Stimulated activated naive CD8-positive, alpha-beta T cell treated with anti-CD3 and anti-CD28 coated beads, Interleukin-15, amount 100 ng/mL, for 72 hours (primary cell): Measurements from ENCODE around the gene SLC26A1.

Experiments used
- ATAC-seq: fragments of 150-1000 bp; cut with Tn5 transposase; 2 replicates; pipeline ENCODE4 v1.10.0; 2021; ENCODE audit warnings: mild to moderate bottlenecking, moderate library complexity
- DNase-seq, 2 donors: peaks; one replicate each; pipeline ENCODE4 v3.0.0; 2021 to 2022
- H3K27ac Mint-ChIP-seq, 2 donors: one replicate each; pipeline ENCODE4 v1.8.0; 2022; ENCODE audit warnings: mild to moderate bottlenecking in 2 of 2, mixed read lengths in 2 of 2, moderate library complexity in 2 of 2
- H3K27me3 Mint-ChIP-seq: one replicate; pipeline ENCODE4 v1.8.0; 2022; ENCODE audit warnings: mixed read lengths
- H3K4me1 Mint-ChIP-seq: one replicate; pipeline ENCODE4 v1.8.0; 2022; ENCODE audit warnings: mild to moderate bottlenecking, mixed read lengths
- H3K4me3 Mint-ChIP-seq, 2 donors: one replicate each; pipeline ENCODE4 v1.8.0; 2022; ENCODE audit warnings: mild to moderate bottlenecking in 2 of 2, mixed read lengths in 2 of 2, moderate library complexity in 1 of 2
- H3K9me3 Mint-ChIP-seq, 2 donors: one replicate each; pipeline ENCODE4 v1.8.0; 2022; ENCODE audit warnings: mixed read lengths in 2 of 2

The SLC26A1 gene

DNA sequence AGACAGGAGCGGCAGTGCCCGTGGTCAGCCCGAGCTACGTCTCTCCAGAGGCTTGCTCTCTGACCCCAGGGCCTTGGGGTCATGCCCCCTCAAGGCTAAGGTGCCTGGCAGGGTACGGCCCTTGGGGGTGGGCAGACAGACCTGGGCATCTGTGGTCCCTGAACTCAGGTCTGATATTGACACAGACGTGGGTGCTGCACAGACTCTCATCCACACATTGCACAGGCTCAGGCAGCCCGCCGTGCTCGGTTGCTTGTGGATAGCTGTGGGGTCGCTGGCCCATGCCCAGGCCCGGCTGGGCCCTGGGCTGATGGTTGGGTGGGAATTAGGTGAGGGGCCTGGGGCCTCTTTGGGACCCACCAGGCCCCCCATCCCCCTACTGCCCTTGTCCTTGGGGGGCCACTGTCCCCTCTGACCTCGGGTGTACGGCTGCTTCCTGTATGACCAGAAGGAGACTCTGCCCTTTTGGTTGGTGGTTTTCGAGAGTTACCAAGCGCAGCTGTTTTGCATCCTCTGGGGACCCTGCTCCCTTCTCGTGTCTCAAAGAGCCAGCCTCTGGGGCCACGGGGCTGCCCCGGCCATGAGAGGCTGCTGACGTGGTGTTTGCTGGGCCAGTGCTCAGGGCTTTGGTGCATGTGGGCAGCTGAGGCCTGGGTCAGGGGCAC, 28.3 kb upstream of the SLC26A1 start:
- peaks cover 14% of the 10 kb centered on the region for H3K4me1 Mint-ChIP-seq
- DNase-seq (no peak), ATAC-seq (peak; percentile 13)
- H3K27me3 Mint-ChIP-seq: no peaks in the 10 kb centered on the region
- no peaks in the 10 kb centered on the region for H3K9me3 Mint-ChIP-seq
- H3K27ac Mint-ChIP-seq: no peak overlapping the region
- no peak overlapping the region for H3K4me3 Mint-ChIP-seq

DNA sequence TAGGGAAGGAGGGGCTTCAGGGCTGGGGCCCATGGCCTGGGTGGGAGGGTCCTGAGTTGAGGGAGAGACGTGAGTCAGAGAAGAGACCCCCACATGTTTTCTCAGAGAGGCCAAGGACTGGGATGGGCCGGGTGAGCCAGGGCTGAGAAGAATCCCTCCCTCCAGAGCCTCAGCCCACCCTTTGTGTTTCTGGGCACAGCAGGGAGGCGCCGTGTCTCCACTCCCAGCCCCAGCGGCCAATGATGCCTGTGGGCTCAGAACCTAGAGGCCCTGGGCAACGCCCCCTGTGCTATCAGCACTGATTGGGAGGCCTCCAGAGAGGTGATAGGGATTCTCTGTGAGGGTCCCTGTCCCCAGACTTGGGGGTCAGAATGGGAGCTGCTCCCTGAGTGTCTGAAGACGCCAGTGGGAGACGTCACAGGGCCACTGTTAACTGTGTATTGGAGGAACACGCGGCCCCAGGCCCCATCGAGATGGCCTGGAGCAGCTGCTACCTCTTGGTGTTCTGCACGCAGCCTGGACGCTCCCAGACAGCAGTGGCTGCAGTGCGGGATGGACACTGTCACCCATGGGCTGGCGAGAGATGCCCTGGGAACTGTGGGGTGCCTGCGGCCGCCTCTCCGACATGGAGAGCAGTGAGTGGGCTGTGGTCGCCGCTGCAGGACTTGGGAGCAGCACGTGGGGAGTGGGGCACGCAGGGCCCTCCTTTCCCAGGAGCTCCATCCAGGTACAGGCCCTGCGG, 26.7 kb upstream of the SLC26A1 start:
- Mint-ChIP-seq H3K4me1 (peaks cover 6% of the 10 kb centered on the region), H3K27ac (no peak overlapping the region), H3K4me3 (no peak overlapping the region), H3K27me3 (no peaks in the 10 kb centered on the region), H3K9me3 (no peaks in the 10 kb centered on the region)
- no peak for ATAC-seq
- DNase-seq: no peak

DNA sequence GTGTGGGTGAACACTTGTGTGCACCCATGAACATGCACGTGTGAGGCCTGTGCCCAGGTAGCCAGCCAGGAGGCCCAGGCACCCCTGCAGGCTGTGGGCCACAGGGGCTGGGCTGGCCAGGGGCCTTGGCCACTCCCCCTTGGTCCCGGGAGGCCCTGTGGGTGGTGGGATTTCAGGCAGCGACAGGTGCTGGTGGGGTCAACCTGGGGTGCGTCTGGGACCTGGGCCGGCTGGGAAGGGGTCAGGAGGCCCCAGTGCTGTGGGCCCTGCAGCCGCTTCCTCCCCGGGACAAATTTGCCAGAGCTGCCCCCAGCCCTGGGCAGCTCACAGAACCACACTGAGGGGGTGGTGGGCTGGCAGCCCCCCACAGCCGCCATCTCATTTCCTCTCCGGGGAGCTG, 26.1 kb upstream of the SLC26A1 start:
- Mint-ChIP-seq H3K27ac (peak overlapping the region in 1 of 2 donors; percentile 54), H3K4me1 (peaks cover 8% of the 10 kb centered on the region), H3K4me3 (no peak overlapping the region), H3K9me3 (no peaks in the 10 kb centered on the region), H3K27me3 (no peaks in the 10 kb centered on the region)
- ATAC-seq (no peak), DNase-seq (no peak)

DNA sequence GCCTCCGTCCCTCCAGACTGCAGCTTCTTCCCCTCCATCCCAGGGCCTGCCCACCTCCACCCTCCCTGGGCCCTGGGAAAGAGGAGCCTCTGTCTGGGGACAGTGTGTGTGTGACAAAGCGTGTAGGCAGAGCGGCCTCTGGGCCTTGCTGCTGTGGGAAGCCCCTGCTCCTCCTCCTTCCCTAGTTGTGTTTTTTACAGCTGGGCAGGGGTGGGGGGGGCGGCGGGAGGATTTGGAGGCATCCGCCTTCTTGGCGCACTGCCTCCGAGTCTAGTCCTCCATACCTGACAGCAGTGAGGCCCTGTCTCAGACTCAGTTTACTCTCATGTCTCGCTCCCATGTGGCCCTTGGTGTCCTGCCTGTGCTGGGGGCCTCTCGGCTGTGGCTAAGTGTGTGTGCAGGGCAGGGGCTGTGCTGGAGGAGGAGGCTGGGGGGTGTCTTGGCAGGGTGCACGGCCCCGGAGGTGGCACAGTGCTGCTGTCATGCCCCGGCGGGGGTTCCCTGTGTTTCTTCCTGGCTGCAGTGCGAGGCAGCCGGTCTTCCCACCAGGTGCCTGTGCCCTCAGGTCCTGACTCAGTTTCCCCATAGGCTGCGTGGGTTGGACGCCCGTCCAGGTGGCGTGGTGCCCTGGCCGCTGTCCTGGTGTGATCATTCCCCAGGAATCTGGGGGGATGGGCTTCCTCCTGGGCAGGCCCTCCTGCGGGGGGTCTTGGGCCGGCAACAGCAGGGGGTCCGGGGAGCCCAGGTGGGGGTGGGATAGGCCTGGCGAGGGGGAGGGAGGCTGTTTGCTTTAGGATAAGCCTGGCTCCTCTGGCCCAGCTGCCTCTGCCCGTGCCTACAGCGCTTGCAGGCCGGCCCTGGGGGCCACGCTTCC, 25.2 kb upstream of the SLC26A1 start:
- Mint-ChIP-seq H3K9me3 (no peaks in the 10 kb centered on the region), H3K27ac (peak overlapping the region in 1 of 2 donors; percentile 44), H3K4me3 (no peak overlapping the region), H3K27me3 (no peaks in the 10 kb centered on the region), H3K4me1 (peaks cover 17% of the 10 kb centered on the region)
- no peak for DNase-seq
- no peak for ATAC-seq

DNA sequence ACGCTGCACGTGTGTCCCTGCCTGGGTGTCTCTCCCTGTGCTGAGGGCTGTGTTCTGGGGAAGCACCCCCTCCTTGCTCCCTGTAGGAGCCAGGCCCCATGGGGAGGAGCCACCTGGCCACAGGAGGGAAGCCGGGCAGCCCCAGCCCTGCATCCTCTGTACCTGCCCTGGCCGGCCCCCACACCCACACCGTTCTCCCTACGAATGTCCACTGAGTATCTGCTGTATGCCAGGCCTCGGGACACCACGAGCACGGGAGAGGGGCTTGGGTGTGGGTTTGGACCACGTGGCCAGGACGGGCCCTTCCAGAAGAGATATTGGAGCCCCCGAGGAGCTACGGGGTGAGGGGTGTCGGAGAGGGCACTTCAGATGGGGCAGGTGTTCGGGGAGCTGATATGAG, 24.5 kb upstream of the SLC26A1 start:
- peak overlapping the region in 1 of 2 donors; percentile 44 for H3K27ac Mint-ChIP-seq
- DNase-seq (no peak), ATAC-seq (no peak)
- H3K4me3 Mint-ChIP-seq: no peak overlapping the region
- no peaks in the 10 kb centered on the region for H3K27me3 Mint-ChIP-seq
- no peaks in the 10 kb centered on the region for H3K9me3 Mint-ChIP-seq
- peaks cover 17% of the 10 kb centered on the region for H3K4me1 Mint-ChIP-seq

DNA sequence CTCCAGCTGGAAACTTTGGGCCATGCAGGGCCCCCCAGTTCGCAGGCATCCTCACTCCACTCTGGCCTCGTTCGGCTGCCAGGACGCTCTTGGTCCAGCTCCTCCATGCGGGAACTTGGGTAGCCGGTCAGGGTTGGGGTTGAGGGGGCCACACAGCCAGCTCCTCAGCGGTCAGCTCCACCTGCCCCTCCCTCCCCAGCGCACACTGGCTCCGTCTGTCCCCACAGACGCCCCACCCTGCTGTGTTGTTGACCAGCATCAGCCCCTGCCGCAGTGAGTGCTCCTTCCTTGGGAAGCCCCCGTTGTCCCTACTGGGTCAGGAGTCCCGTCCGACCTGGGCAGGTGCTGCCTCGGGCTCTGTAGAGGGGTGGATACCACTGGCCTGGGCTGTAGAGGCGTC, 24.0 kb upstream of the SLC26A1 start:
- H3K4me1 Mint-ChIP-seq: peaks cover 17% of the 10 kb centered on the region
- ATAC-seq: no peak
- no peaks in the 10 kb centered on the region for H3K27me3 Mint-ChIP-seq
- no peak overlapping the region for H3K27ac Mint-ChIP-seq
- DNase-seq: no peak
- H3K4me3 Mint-ChIP-seq: no peak overlapping the region
- no peaks in the 10 kb centered on the region for H3K9me3 Mint-ChIP-seq

DNA sequence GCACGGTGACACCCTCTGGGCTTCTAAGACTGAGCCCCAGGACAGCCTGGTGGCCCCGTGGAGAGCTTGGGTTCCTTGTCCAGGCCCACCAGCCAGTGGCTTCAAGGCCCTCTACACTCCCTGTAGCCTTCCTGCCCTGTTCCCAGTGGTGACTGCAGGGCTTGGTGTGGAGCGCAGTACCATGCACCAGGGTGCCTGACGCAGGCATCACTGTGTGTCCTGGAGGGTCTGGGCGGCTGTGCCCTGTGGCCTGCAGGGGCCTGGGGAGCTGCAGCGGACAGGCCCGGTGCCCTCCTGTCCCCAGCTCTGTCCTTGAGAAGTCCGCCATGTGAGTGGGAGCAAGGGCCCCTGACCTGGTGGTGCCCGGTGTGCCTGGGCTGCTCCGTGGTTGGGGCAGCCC, 22.5 kb upstream of the SLC26A1 start:
- peaks cover 19% of the 10 kb centered on the region for H3K4me1 Mint-ChIP-seq
- no peaks in the 10 kb centered on the region for H3K27me3 Mint-ChIP-seq
- DNase-seq: no peak
- ATAC-seq: no peak
- no peak overlapping the region for H3K4me3 Mint-ChIP-seq
- H3K9me3 Mint-ChIP-seq: no peaks in the 10 kb centered on the region
- H3K27ac Mint-ChIP-seq: no peak overlapping the region

DNA sequence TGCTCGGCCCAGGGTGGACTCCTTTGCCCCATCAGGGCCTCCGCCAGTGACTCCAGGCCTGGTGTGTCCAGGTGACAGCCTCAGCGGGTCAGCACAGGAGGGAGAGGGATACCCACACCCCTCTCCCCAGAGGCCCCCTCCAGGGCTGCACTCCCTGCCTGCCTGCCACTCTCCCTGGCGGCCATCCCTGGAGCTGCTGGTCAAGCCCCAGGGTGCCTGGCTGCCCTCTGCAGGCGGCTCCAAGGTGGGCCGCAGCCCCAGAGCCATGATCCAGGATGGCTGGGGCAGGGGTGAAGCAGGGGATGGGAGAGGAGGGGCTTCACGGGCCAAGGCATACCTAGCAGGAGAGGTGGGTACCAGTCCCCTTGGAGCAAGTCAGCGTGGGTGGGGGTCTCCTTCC, 22.0 kb upstream of the SLC26A1 start:
- no peak for DNase-seq
- no peak overlapping the region for H3K4me3 Mint-ChIP-seq
- peaks cover 25% of the 10 kb centered on the region for H3K4me1 Mint-ChIP-seq
- H3K9me3 Mint-ChIP-seq: no peaks in the 10 kb centered on the region
- no peak overlapping the region for H3K27ac Mint-ChIP-seq
- H3K27me3 Mint-ChIP-seq: no peaks in the 10 kb centered on the region
- no peak for ATAC-seq

DNA sequence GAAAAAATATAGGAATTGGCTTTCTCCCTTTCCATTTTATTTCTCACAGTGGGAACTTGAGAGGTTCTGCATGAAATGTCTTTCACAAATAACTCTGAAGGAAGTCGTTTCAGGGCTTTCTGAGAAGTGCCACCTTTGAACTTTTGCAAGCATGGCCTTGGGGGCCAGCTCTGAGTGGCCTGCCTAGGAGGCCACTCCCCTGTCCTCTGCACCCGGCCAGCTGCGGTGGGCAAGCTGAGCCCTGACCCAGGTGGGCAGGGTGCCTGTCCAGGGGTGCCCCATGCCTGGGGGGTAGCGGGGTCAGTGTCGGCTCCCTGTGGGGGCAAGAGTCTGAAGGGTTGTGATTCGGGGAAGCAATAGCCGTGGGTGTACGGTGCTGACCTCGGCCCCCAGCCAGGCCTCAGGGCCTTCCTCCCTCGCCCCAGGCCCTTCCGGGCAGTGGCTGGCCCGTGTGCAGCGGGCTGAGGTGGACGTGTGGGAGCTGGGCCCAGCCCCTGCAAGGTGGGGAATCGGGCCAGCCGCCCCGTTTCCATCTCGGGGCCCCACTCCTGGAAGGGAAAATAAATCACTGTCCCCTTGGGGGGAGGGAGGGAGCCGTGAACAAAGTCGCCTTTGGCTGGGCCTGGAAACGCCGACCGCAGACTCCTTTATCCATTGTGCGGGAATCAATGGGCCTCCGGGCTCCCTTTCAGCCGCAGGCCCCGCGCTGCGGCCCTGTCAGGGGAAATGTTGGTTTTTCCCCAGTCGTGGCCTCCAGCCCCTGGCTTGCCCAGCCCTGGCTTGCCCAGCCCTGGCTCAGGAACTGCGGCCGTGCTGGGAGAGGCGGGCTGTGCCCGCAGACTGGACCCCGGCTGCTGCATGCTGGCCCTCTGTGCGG, 21.3 kb upstream of the SLC26A1 start:
- DNase-seq: no peak
- no peak overlapping the region for H3K4me3 Mint-ChIP-seq
- no peaks in the 10 kb centered on the region for H3K27me3 Mint-ChIP-seq

DNA sequence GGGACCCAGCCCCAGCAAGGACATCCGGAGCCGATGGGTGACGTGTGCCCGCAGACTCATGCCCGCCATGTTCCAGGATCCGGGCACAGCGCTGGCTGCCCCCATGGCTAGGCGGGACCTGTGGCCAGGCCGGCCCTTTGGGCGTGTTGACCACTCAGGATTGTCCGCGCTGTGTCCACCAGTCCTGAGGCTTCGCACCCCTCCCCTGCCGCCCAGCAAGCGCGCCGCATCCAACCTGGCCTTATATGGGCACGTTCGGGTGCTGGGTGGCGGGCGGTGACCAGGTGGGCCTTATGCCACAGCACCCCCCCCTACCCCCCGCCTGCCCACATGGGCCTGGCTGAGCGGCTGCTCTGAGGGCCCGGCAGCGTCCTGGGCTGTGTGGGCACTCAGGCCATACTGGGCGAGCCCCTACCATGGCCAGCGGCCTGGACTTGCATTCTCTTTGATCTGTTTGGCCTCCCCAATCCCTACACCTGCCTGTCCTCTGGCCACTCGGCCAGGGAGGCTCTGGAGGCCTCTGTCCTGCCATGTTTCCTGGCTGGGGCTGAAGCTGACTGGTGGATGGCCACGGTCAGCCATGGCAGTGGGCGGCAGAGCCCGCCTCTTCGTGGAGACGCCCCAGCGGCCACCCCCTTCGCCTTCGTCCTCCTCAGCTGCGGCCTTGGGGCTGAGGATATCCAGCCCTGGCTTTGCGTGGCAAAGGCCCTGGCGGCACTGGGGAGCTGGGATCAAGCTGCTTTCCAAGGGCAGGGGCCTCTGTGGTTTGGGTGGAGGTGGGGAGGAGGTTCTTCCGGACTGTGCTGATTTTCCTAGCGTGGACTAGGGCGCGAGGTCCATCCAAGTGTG, 20.2 kb upstream of the SLC26A1 start:
- no peaks in the 10 kb centered on the region for H3K9me3 Mint-ChIP-seq
- H3K4me1 Mint-ChIP-seq: peaks cover 34% of the 10 kb centered on the region
- DNase-seq: no peak
- H3K27me3 Mint-ChIP-seq: peaks cover 10% of the 10 kb centered on the region
- no peak overlapping the region for H3K27ac Mint-ChIP-seq
- ATAC-seq: no peak
- peak overlapping the region in 1 of 2 donors; percentile 35 for H3K4me3 Mint-ChIP-seq

More for the DNA sequence above, 21.3 kb upstream of the SLC26A1 start:
- H3K4me1 Mint-ChIP-seq: peaks cover 26% of the 10 kb centered on the region
- H3K27ac Mint-ChIP-seq: no peak overlapping the region
- no peaks in the 10 kb centered on the region for H3K9me3 Mint-ChIP-seq
- ATAC-seq: no peak

DNA sequence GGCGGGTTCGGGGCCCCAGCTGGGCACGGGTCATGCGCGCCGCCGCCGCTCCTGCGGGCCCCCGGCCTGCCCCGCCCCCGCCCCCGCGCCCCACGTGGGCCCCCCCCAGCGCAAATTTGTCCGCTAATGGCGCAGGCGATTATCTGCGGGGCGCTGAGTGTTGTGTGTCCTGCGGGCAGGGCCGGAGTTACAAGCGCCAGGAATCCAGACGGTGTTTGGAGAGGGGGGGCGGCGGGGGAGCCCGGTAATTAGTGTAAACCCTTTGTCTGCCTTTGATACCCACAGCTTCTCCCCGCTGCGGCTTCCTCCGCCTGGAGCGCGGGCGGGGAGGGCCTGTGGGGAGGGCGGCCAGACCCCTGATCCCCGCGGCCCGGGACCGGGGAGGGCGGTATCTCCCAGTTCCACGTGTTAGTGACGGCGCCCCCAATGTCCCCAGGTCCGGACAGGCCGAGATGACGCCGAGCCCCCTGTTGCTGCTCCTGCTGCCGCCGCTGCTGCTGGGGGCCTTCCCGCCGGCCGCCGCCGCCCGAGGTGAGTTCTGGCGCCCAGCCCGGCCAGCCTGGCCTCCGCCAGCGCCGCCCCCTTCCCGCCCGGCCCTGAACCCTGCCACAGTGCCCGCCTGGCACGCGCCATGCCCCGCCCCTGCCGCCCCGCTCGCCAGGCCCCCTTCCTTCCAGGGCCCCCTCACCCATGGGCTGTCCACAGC, 19.0 kb upstream of the SLC26A1 start:
- peak overlapping the region; percentile 62 to 71 for H3K4me3 Mint-ChIP-seq
- H3K27me3 Mint-ChIP-seq: peaks cover 23% of the 10 kb centered on the region
- peaks cover 28% of the 10 kb centered on the region for H3K4me1 Mint-ChIP-seq
- DNase-seq (peak; percentile 28 to 34), ATAC-seq (no peak)
- H3K9me3 Mint-ChIP-seq: no peaks in the 10 kb centered on the region
- peak overlapping the region in 1 of 2 donors; percentile 19 for H3K27ac Mint-ChIP-seq

DNA sequence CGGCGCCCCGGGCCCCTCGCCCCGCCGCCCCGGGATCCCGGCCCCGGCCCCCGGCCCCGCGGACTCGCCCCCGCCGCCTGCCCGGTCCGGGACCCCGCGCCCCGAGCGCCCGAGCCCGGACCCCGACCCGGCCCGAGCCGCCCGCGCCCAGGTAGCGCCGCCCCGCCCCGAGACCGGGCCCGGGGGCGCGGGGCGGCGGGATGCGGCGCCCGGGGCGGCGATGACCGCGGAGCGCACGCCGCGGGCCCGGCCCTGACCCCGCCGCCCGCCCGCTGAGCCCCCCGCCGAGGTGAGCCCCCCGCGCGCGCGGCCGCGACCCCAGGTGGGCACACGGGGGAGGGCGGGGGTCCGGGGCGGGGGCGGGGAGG, 18.4 kb upstream of the SLC26A1 start:
- DNase-seq (no peak), ATAC-seq (no peak)
- Mint-ChIP-seq H3K4me1 (peaks cover 28% of the 10 kb centered on the region), H3K27me3 (peaks cover 28% of the 10 kb centered on the region), H3K4me3 (peak overlapping the region; percentile 45 to 83), H3K9me3 (peaks cover 0 to 5% of the 10 kb centered on the region in 2 donors), H3K27ac (no peak overlapping the region)

DNA sequence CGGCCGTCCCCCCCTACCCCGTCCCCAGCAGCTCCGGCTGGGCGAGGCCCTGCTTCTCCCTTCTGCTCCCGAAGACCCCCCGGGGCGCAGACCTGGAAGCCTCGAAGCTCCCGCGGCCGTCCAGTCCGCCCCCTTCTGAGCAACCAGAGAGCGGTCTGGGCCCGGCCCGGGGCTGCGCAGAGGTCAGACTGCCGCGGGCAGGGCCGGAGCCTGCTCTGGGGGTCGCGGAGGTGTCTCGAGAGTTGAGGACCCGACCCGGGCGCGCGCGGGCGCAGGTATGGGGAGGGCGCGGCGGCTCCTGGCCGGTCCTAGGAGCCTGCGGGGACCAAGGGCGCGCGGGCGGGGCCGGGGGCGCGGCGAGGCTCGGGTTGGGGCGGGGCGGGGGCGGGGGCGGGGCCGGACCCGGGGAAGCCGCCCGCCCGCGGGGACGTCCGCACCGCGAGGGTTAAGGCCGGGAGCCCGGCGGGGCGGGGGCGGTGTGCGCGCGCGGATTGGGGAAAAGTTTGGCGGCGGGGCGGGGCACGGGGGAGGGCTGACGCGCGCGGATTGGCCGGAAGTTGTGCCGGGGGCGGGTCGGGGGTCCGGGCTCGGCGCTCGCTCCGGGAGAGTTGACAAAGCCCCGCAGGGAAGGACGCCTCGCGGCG, 17.9 kb upstream of the SLC26A1 start, which contains the start of gene FGFRL1:
TSS of gene FGFRL1 (plus strand) at position 605 of the 644 bp plus-strand sequence. CDS start 860 bp downstream, outside the sequence.
- H3K4me1 Mint-ChIP-seq: peaks cover 28% of the 10 kb centered on the region
- H3K27me3 Mint-ChIP-seq: peaks cover 33% of the 10 kb centered on the region
- ATAC-seq (peak; percentile 56), DNase-seq (peak; percentile 87 to 88)
- H3K27ac Mint-ChIP-seq: peak within 1 kb of the TSS; percentile 19 to 78
- H3K9me3 Mint-ChIP-seq: peaks cover 0 to 6% of the 10 kb centered on the region in 2 donors
- H3K4me3 Mint-ChIP-seq: peak within 1 kb of the TSS; percentile 83 to 89
